Cardiac fibroblast (primary cell): Measurements from ENCODE around the gene CFAP299.

Source experiments
- DNase-seq, 2 donors: peaks; one replicate each; pipeline versions ENCODE4 v3.0.0 to v3.0.0-alpha.2; 2010; ENCODE audit warnings: low read depth in 2 of 2
- H3K4me3 ChIP-seq, 2 donors: replicated peaks in 1 of 2; 1 replicate in 1 of 2; 2 replicates in 1 of 2; pipeline ENCODE4 v1.5.1; 2011; ENCODE audit warnings: low read depth in 2 of 2, low read length in 2 of 2, mild to moderate bottlenecking in 2 of 2, moderate library complexity in 1 of 2
- TF ChIP-seq, protein P1 (sequence below): IDR thresholded peaks from one replicate; pipeline ENCODE4 v1.5.1; 2011; ENCODE audit warnings: low read depth, mild to moderate bottlenecking, low read length, inconsistent platforms

CFAP299 gene

GRCh38 chr4:80705311-80705710 is 369.8 kb downstream of the CFAP299 start:
- TF ChIP-seq, protein P1, sequence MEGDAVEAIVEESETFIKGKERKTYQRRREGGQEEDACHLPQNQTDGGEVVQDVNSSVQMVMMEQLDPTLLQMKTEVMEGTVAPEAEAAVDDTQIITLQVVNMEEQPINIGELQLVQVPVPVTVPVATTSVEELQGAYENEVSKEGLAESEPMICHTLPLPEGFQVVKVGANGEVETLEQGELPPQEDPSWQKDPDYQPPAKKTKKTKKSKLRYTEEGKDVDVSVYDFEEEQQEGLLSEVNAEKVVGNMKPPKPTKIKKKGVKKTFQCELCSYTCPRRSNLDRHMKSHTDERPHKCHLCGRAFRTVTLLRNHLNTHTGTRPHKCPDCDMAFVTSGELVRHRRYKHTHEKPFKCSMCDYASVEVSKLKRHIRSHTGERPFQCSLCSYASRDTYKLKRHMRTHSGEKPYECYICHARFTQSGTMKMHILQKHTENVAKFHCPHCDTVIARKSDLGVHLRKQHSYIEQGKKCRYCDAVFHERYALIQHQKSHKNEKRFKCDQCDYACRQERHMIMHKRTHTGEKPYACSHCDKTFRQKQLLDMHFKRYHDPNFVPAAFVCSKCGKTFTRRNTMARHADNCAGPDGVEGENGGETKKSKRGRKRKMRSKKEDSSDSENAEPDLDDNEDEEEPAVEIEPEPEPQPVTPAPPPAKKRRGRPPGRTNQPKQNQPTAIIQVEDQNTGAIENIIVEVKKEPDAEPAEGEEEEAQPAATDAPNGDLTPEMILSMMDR = no peak
- no peak overlapping the region for H3K4me3 ChIP-seq
- DNase-seq = peak in 1 of 2 donors; percentile 3

- H3K4me3 ChIP-seq = no peak overlapping the region
- no peak for DNase-seq
- TF ChIP-seq, protein P1 = no peak
Observed at GRCh38 chr4:80709082-80709869, 373.7 kb downstream of the CFAP299 start.

DNA sequence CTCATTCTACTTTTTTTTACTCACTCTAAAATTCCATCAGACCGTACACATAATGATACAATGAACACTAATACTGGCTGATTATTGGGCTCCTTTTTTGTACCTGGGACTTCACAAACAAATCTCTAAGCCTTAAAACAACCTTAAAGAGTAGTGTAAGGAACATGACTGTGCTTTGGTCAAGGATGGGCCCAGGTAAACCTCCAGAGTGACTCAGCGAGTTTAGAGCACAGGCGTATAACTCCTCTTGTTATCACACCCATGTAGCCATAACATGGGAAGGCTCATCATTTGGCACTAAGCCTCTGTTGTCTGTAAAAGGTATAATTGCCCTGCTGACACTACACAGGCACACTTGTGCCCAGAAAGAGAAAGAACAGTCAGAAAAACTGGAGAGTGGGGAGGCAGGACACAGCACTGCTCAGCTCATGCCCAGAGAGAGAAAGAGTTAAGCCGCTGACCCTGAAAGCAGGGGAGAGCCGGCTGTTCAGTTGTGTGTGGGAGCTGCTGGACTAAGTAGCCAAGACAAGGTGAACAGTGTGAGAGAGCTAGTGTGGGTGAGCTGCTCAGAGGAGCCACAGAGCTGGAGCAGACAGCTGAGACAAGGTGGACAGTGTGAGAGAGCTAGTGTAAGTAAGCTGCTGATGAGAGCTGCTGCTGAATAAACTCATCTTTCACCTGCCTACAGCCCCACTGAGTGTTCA is 375.4 kb downstream of the CFAP299 start:
- DNase-seq = no peak
- TF ChIP-seq, protein P1 = no peak
- no peak overlapping the region for H3K4me3 ChIP-seq

DNA sequence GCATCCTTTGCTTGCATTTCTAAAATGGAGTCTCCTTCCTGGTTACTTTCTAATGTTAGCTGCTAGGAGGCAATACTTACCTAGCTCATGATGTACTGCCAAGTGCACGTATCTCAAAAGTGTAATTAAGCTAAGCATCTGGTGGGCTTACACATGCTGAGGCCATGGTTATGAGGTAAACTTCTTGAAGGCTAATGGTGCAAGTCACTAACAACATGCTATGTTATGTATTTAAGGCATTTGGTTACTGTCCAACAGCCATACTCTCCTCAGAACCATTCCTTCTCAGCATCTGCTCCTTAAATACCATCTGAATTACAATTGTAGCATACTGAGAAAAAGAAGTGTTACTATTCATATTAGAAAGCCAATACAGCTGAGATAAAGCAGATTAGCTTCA is 376.4 kb downstream of the CFAP299 start:
- TF ChIP-seq, protein P1 = no peak
- no peak for DNase-seq
- no peak overlapping the region for H3K4me3 ChIP-seq

DNA sequence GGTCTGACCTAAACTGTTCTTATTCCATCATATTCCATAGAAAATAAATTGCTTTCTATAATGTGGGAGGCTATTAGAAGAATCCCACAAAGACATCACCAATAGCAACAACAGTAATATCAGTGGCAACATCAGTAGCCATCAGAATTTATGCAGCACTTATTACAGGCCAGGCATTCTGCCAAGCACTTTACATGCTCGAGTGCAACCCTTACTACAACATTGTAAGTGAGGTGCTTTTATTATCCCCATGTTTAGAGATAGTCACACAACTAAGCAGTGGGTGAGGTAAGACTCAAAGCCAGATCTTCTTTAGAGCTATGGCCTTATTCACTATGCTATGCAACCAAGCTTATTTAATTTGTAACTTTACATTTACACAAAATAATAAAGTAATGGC is 377.9 kb downstream of the CFAP299 start:
- DNase-seq = no peak
- TF ChIP-seq, protein P1 = no peak
- no peak overlapping the region for H3K4me3 ChIP-seq

DNA sequence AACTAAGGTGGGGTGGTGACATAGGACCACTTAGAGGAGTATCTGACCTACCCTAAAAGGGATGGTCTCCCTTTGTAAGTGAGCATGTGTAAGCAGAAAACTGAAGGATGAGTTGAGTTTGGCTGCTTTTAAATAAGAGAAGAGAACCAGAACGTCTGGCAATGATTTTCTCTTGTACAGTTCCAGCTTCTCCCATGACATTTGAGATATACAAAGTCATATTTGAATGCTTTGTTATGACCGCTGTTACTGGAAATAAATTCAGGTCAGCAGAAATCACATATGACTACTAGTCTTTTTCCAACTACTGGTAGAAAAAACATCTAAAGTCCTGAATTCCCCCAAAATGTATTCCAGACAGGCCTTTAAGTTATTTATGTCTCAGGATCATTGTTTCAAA is 381.7 kb downstream of the CFAP299 start:
- DNase-seq = no peak
- no peak overlapping the region for H3K4me3 ChIP-seq
- TF ChIP-seq, protein P1 = no peak
